ENCODE data around the gene MAFG. TPM values are rescaled to one million over a fixed set of nuclear protein-coding genes. Genes with fewer than 3 reads are reported as not detected.

The MAFG gene
- total and polyA plus RNA-seq, 4 donors, result 11.9 to 33.3 (median 23.3) TPM

- no peak for TF ChIP-seq CTCF (IDR thresholded peaks at IDR 0.05; ENCODE audit: control extremely low read depth, extremely low read depth)
- ATAC-seq (ENCODE audit: insufficient read depth, low FRiP score) (no peak), DNase-seq (no peak)
- H3K27me3 ChIP-seq (ENCODE audit: control insufficient read depth in 3 of 3, insufficient read depth in 3 of 3, low read length in 2 of 3), result no peaks in the 10 kb centered on the region
- WGBS, 2 donors, result 80 to 86% methylated on average over 22 to 23 of the region's 23 CpGs
- no peak overlapping the region for H3K9ac ChIP-seq (ENCODE audit: insufficient read depth in 1 of 2, low read length in 2 of 2)
- H3K36me3 ChIP-seq (ENCODE audit: control insufficient read depth in 4 of 4, insufficient read depth in 4 of 4, low read length in 4 of 4), result no peaks in the 10 kb centered on the region
- H3K27ac ChIP-seq (ENCODE audit: low read depth in 1 of 2, low read length in 1 of 2), result no peak overlapping the region
- H3K9me3 ChIP-seq (ENCODE audit: control insufficient read depth in 4 of 4, insufficient read depth in 3 of 4, low read length in 3 of 4), result no peaks in the 10 kb centered on the region
- no peak overlapping the region for H3K4me3 ChIP-seq
- peaks cover 0 to 25% (median 5%) of the 10 kb centered on the region in 5 donors for H3K4me1 ChIP-seq (ENCODE audit: control insufficient read depth in 5 of 5, insufficient read depth in 5 of 5, low read length in 5 of 5)
Observed at GRCh38 chr17:81934098-81934757, 6.7 kb upstream of the MAFG start.

GRCh38 chr17:81933178-81933699, 5.7 kb upstream of the MAFG start:
- H3K27me3 ChIP-seq (ENCODE audit: control insufficient read depth in 3 of 3, insufficient read depth in 3 of 3, low read length in 2 of 3), result no peaks in the 10 kb centered on the region
- no peak overlapping the region for H3K9ac ChIP-seq (ENCODE audit: insufficient read depth in 1 of 2, low read length in 2 of 2)
- WGBS, 2 donors, result 86 to 89% methylated on average over 14 of the region's 14 CpGs
- no peak for ATAC-seq (ENCODE audit: insufficient read depth, low FRiP score)
- H3K27ac ChIP-seq (ENCODE audit: low read depth in 1 of 2, low read length in 1 of 2), result no peak overlapping the region
- H3K4me1 ChIP-seq (ENCODE audit: control insufficient read depth in 5 of 5, insufficient read depth in 5 of 5, low read length in 5 of 5), result peaks cover 0 to 32% (median 7%) of the 10 kb centered on the region in 5 donors
- no peaks in the 10 kb centered on the region for H3K9me3 ChIP-seq (ENCODE audit: control insufficient read depth in 4 of 4, insufficient read depth in 3 of 4, low read length in 3 of 4)
- H3K4me3 ChIP-seq, result no peak overlapping the region
- no peaks in the 10 kb centered on the region for H3K36me3 ChIP-seq (ENCODE audit: control insufficient read depth in 4 of 4, insufficient read depth in 4 of 4, low read length in 4 of 4)
- DNase-seq, result no peak
- TF ChIP-seq CTCF (IDR thresholded peaks at IDR 0.05; ENCODE audit: control extremely low read depth, extremely low read depth), result no peak

GRCh38 chr17:81932333-81932983, 4.9 kb upstream of the MAFG start:
- Histone ChIP-seq H3K4me1 (ENCODE audit: control insufficient read depth in 5 of 5, insufficient read depth in 5 of 5, low read length in 5 of 5) (peaks cover 0 to 36% (median 7%) of the 10 kb centered on the region in 5 donors), H3K27ac (ENCODE audit: low read depth in 1 of 2, low read length in 1 of 2) (no peak overlapping the region), H3K27me3 (ENCODE audit: control insufficient read depth in 3 of 3, insufficient read depth in 3 of 3, low read length in 2 of 3) (no peaks in the 10 kb centered on the region), H3K9me3 (ENCODE audit: control insufficient read depth in 4 of 4, insufficient read depth in 3 of 4, low read length in 3 of 4) (no peaks in the 10 kb centered on the region), H3K36me3 (ENCODE audit: control insufficient read depth in 4 of 4, insufficient read depth in 4 of 4, low read length in 4 of 4) (no peaks in the 10 kb centered on the region), H3K9ac (ENCODE audit: insufficient read depth in 1 of 2, low read length in 2 of 2) (no peak overlapping the region), H3K4me3 (no peak overlapping the region)
- TF ChIP-seq CTCF (IDR thresholded peaks at IDR 0.05; ENCODE audit: control extremely low read depth, extremely low read depth), result no peak
- WGBS, 2 donors, result 79 to 91% methylated on average over 9 of the region's 9 CpGs
- DNase-seq (no peak), ATAC-seq (ENCODE audit: insufficient read depth, low FRiP score) (no peak)
